Limb (tissue), 2 donors: ENCODE measurements around the gene MNX1.
A peak's percentile ranks its signal among the peaks of the same experiment; 100 is the strongest.

ENCODE experiments used
- DNase-seq, 2 donors: peaks; one replicate each; pipeline ENCODE4 v3.0.0-alpha.2; 2016; ENCODE audit errors: extremely low spot score in 2 of 2

Gene MNX1

DNA sequence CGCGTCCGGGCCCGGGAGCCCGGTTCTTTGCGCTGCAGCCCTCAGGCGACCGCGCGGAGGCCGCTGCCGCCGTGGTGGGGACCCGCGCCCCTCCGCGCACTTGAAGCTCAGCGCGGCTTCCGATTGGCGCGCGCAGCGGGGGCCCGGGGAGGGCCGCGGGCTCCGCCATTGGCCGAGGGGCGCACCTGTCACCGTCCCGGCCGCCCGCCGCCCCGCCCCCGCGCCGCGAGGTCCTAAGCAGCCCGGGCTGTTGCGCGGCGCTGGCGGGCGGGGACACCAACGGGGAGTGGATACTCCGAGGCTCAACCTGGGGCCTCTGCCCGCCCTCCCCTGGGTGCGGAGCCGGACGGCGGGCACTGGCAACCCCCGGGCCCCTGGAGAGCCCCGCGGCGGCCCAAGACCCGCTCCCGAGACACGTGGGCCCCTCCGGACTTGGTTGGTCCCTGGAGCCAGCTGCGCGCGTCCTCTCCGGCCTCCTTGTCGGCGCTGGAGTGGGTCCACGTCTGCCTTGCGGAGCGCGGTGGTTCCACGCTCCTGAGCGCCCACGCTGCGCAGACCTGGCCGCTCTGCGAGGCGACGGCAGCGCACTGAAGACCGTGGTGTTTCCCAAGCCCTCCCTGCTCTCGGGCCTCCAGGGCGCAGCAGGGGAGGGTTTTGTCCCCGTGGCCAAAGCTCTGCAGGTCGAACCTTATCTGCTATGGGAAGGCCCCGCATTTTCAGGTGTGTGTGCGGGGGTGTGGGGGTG is at the start of gene MNX1:
Gene MNX1 (minus strand): TSS at position 76 of the 745 bp plus-strand sequence. CDS start 313 bp downstream, outside the sequence.
- DNase-seq, result peak; percentile 30 to 81

DNA sequence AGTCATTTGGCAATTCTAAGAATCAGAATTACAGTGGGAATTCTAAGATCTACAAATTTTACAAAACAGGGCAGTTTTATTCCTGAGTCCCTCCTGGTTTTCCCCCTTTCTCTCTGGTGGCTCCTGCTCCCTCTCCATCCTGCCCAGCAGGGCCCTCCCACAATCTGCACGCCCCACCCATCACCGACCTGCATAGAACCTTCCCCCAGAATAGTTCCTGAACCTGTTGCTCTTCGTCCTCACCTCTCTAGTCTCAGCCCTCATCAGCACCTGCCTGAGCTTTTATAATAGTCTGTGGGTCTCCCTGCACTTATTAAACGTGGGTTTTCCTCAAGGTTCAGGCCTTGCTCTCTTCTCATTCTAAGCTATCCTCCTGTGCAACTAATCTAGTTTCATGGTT is 49.1 kb upstream of the MNX1 start:
- DNase-seq, result no peak

DNA sequence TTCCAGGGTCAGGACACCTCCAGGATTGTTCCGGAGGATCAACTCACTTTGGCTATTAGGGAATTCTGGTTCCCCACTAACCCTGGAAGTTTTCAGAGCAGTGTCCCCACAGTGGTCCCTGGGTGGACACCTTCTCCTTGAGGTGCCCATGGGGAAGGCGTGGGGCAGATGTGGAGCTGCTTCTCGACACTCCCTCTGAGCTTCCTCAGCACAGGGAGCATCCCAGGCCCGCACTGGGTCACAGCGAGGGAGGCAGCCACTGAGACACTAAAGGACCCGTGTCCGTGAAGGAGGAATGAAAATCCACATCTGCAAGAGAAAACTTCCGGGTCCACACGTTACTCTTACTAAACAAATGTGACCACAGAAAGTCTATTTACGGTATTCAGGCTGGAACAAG is 48.2 kb upstream of the MNX1 start:
- no peak for DNase-seq

DNA sequence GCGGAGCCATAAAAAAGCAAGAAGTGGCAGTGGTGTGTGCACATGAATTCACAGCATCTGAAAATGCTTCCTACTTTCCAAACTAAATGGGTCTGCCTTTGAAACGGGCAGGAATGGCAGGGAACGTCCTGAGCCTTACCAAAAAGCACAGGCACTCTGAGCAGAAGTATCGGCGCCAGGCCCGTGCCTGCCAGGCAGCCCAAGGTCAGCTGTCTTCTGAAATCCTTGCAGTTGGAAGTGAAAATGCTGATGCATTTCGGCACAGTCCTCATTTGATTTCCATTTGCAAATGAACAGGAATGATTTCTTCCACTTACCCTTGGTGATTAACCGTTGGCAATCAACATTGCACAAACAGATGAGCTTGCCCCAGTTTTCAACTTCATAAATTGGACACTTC is 47.6 kb upstream of the MNX1 start:
- no peak for DNase-seq

DNA sequence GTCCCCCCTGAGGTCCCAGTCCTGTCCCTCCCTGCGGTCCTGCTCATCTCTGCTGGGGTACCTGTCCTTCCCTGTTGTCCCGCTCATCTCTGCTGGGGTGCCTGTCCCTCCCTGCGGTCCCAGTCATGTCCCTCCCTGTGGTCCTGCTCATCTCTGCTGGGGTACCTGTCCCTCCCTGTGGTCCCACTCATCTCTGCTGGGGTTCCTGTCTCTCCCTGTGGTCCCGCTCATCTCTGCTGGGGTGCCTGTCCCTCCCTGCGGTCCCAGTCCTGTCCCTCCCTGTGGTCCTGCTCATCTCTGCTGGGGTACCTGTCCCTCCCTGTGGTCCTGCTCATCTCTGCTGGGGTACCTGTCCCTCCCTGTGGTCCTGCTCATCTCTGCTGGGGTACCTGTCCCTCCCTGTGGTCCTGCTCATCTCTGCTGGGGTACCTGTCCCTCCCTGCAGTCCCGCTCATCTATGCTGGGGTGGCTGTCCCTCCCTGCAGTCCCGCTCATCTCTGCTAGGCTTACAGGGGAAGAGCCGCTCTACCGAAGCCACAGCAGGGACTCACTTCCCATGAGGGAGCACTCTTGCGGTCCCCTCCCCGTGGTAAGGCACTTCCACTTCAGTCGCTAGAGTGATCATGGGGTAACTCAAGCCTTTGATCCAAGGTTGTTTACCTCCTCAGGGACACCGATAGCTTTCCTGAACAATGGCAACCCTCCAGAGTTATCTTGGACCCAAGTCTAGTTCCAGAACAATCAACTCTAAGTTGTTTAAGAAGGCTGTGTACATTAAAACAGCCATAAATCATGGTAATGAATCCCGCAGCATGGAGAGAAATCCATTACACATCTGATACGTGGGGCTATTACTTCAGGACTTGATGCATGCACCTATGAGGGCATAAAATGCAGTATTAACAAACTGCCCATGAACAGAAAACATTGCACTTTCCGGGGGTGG is 46.8 kb upstream of the MNX1 start:
- no peak for DNase-seq

DNA sequence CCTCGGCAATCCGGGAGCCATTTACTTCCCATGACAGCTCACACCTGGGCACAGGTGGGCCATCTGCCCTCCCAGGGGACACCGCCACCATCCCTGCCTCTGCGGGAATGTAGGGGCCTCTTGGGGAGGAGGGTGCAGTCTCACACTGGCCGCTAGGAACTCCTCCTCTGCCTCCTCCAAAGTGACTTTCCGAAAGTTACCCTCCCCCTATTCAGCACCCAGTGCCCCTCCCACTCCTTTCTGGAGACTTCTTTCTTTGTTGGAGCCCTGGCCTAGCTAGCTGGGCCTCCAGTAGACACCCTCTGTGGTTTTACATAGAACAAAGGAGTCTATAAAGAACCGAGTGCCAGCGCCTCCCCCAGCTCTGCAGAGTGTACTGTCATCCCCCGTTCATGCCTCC is 45.8 kb upstream of the MNX1 start:
- DNase-seq, result no peak

DNA sequence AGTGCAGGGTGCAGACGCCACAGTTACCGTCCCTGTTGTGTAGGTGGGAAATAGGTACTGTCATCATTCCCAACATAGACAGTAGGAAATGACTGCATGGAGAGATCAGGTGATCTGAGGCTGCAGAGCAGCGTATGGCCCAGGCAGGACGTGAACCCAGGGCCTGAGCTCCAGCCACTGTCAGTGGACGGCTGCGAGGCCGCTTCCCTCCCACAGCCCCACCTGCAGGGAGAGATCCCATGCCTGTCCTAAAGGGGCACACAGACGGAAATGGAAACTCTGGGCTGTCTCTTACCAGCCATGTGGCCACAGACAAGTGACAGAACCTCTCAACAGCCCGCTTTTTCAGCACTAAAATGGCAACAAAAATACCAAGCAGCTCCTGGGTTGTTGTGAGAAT is 44.5 kb upstream of the MNX1 start:
- no peak for DNase-seq

DNA sequence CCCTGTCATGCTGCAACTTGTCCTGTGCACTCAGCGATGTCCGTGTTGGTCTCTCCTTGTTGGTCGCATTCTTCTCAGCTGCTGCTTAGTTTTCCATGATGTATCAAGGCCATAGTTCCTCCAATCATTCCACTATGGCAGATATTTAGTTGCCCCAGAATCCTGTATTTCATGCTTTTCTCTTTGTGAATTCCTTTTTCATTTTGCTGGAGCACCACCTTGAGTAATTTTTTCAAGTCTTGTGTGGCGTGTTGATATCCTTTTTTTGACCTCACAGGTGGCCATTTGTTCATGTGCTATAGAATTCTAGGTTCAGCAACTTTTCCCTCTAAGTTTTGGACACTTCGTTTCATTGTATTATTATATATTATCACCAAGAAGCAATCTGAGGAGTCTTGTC is 42.7 kb upstream of the MNX1 start:
- no peak for DNase-seq

DNA sequence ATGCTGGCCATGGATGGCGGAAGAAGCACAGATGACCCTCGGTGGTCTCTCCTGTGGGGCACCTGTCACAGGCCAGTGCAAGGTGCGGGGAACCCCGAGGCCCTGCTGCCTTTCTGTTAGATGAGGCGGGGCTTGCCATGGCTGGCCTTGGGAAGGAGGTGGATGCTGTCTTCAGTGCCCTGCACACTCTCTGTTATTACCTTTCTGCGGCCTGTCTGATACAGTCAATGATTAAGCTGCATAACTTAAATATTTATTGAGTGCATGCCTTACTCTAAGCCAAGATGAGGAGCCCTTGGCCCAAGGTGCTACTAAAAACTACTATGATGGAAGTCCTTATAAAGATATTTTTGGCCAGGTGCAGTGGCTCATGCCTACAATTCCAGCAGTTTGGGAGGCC is 36.7 kb upstream of the MNX1 start:
- no peak for DNase-seq

DNA sequence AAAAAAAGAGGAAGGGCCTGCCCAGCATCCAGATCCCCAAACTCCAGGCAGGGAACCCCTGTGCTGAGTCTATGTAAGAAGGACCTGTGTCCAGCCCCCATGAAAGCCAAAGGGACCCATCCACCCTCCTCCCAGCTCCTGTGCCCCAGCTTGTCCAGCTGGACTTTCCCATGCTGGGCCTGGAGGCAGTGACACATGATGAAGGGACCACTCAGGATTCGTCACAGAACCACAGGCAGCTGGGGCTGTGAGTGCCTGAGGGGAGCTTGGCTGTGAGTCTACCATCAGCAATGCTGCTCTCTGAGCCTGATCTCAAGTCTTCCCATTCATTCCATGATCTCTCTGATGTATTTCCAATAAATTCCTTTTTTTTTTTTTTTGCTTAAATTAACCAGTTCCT is 36.2 kb upstream of the MNX1 start:
- DNase-seq, result no peak

DNA sequence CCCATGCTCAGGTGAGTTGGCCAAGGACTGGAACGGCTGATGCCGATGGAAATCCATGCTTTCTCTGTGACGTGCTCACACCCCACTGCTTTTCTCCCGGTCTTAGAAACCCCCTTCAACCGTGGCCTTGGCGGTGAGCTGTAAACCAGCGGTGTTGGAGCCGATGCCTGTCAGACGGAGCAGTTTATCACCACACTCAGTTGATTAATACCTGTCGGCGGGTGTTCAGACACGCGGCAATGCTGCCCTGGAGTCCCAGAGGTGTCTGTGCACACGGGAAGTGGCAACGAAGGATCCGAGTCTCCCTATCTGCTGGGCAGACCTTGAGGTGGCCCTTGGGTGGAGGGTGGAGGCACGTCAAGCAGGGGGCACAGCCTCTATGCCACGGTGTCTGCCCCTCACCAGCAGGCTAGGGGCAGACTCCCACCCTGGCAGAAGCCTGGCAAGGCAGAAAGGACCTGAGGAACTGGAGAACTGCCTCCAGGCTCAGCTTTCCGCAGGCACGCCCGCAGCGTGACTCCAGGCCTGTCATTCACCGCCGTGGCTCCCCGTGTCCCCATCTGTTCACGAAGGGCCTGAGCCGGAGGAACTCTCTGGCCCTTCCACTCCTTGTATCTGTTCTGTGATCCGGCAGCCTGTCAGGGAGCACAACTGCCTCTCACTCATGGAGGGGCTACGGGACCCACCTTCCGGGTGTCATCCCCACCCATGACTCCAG is 34.6 kb upstream of the MNX1 start:
- peak in 1 of 2 donors; percentile 35 for DNase-seq

DNA sequence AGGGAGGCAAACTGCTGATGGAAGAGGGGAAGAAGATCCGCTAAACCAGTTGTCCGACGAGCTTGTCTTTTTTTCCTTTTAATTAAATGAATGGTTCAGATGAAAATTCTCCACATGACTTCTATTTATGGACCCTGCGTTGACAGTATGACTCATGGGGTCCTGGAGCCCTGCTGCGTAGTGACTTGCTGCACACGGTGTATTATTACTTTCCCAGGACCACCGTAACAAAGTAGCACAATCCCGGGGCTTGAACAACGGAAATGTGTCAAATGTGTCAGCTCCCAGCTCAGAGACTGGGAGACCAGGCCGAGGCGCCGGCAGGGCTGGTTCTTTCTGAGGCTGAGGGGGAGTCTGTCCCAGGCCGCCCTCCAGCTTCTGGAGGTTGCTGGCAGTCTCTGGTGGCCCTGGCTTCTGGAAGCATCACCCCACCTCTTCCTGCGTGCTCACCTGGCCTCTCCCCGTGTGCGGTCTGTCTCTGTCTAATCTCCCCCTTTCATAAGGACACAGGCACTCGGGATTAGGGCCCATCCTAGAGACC is 33.8 kb upstream of the MNX1 start:
- DNase-seq, result no peak

DNA sequence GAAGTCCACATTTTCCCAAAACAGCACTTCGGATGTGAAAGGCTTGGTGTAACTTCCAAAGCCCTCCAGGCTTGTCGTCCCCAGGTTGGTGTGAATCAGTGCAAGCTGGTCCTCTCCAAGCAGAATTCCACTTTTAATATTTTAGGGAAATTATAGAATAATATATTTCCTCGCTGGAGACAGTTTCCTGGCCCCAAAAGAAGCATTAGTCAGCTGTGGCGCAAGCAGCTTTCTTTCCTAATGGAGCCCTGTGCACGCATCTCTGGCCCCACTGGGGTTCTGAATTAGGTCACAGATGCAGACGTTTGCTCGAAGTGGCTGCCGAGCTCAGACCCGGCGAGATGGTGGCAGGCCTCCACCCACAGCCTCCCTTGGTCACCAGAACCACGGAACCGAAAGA is 33.3 kb upstream of the MNX1 start:
- DNase-seq, result peak in 1 of 2 donors; percentile 41

DNA sequence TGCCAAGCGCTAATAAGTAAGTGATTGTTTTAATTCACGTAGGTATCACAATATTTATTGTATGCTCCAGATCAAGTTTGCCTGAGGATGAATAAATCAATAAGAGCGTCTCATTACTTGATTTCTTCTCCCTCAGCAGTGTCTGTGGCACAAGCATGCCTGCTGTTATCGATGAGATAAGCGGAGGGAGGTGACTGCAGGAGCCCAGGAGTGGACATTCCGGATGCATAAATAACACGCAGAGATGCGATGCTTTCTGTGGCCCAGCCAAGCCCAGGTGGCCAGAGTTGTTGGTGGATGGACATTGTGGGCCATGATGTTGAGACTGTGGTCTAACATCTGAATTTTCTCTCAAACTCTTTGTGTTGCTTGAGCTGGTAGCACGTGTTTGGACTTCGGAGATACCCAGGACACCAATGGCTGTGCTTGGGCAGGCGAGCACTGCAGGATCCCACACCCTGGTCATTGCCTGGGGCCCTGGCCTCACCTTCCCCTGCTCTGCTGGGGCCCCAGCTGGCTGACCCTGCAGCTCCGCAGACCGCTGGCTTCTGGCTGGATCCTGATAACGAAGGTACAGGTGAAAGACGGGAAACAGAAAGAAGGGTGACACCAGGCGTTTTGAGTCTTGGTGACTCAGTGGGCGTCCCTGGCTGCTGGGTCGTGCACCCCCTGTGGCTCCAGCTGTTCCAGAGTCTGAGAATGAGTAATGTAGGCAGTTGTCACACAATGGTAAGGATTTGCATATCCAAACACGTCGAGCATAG is 31.2 kb upstream of the MNX1 start:
- DNase-seq, result no peak

DNA sequence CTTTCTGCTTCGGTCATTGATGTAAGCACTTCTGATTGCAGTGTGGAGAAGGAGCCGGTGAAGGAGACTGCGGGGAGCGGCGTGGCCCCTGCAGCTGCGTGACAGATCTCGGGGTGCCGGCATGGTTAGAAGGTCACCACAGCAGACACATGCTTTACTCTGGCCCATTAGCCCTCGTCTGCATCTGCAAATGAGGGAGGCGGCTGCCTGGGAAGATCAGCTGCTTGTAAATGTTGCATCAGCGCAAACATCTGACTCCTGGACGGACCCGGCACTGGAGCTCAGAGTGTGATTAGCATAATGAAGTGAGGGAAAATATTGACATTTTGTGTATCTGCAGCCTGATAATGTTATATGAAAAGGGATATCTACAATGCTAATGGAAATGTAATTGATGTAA is 30.5 kb upstream of the MNX1 start:
- DNase-seq, result no peak

DNA sequence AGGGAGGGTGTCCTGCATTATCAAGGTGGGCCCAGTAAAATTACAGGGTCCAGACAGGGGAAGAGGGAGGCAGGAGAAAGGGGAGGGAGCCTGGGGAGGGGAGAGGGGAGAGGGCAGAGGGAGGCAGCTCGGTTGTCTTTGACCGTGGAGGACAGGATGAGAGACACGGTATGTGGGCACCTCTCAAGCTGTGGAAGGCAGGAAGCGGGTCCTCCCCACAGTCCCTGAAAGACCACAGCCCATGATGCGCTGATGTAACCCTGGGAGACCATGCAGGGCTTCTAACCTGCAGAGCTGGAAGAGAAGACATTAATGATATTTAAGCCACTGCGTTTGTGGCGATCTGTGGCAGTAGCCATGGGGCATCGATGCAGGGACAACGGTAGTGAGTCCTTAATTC is 27.2 kb upstream of the MNX1 start:
- no peak for DNase-seq

DNA sequence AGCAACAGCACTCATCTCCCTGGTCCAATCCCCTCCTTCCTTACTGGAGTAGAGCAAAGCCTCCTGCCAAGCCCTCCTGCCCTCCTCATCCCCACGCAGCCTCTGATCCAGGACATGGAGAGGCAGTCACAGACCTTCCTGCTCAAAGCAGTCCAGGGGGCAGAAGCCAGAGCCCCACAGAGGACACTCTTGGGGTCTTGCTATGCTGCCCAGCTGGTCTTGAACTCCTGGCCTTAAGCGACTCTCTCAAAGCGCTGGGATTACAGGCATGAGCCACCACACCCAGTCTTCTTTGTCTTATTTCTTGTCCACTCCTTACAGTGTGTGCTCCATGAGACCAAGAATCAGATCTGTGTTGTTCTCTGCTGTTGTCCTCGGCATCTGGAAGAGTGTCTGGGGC is 26.6 kb upstream of the MNX1 start:
- no peak for DNase-seq

DNA sequence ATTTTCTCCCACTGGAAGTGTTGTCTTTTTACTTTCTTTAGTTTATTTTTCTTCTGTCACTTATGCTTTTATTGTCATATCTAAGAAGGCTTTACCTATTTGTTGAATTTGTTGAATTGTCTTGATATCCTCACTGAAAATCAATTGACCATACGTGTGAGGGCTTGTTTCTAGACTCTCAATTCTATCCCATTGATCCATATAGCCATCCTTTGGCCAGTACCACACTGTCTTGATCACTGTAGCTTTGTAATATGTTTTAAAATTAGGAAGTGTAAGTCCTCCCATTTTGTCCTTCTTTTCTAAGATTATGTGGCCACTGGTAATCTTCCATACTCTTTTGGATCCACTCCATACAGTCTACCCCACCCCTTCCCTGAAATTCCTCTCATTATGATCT is 25.5 kb upstream of the MNX1 start:
- no peak for DNase-seq

DNA sequence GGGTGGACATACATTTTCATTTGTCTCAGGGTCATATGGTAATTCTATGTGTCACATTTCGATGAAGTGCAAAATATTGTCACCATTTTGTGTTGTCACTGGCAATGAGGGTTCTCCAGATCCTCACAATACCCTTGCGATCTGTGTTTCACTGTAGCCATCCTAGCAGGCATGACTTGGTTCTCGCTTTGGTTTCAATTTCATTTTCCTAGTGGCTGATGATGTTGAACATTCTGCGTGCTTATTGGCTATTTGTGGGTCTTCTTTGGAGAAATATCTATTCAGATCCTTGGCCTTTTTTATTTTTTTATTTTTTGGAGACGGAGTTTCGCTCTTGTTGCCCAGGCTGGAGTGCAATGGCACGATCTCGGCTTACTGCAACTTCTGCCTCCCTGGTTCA is 24.8 kb upstream of the MNX1 start:
- DNase-seq, result no peak

DNA sequence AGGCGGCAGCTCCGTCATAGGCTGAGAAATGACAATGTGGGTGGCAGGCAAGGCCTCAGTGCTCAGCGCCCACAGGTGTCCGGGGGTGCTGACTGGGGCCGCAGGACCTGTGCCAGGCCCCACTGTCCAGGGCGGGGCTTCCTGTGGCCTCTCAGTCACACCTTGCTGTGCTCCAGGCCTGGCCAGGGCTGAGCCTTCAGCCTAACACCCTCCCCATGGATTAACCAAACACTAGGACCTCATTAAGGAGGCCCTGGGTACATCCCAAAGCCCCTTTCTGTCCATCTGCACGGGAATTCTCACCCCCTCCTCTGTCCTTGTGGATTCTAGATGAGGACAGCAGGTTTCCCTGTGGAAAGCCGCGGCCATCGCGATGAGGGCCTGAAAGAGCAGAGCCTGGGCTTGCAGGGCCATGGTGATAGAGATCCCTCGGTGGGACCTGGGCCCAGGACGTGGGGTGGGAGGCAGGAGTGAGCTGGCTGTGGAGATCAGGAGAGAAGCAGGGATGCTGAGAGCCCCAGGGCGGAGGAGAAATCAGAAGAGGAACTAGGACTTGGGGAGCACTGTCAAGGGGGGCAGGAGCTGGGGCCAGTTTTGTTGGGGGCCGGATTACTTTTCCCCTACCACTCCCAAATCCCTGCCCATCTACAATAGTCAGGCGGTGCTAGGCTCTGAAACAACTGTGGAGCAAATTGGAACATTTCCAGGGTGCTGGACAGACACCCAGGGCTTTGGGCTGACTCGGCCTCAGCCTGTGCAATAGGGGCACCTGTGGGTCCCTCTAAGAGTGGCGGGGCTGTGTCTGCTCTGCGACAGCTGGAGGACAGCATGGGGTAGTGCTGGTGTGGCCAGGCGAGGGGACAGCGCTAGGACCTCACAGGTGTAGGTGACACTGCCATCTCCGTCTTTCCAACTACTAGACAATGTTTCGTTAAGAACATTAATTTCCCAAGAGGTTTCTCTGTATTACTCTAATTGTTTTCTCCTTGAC is 23.3 kb upstream of the MNX1 start:
- no peak for DNase-seq
